ENCODE data around the gene DNAH8. TPM values are rescaled to one million over a fixed set of nuclear protein-coding genes. Genes with fewer than 3 reads are reported as not detected.

Gene DNAH8
- total RNA-seq, 1 donor from 2014 or later = 0.05 TPM

DNA sequence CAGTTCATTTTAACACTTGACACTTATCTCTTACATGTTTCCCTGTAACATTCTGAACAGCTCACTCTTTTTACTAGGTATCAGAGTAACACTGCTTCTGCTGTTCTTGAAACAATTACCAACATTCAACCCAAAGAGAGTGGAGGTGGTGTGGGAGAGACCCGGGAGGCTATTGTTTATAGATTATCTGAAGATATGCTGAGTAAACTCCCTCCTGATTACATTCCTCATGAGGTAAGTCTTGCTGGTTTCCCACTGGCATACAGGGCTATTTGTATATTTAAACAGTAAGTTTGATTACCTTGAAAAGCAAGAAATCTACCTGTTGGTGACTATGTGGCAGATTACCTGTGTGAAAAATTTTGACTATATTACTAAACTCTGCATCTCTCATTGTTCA lies 293.6 kb downstream of the DNAH8 start:
- DNase-seq (ENCODE audit: low spot score) = no peak
- no peaks in the 10 kb centered on the region for H3K4me1 Mint-ChIP-seq (ENCODE audit: low read depth)
- peaks cover 62% of the 10 kb centered on the region for H3K27me3 Mint-ChIP-seq (ENCODE audit: low read depth)
- H3K27ac Mint-ChIP-seq (ENCODE audit: unreplicated experiment) = no peak overlapping the region
- H3K36me3 Mint-ChIP-seq (ENCODE audit: low read depth) = no peaks in the 10 kb centered on the region
- H3K9me3 Mint-ChIP-seq (ENCODE audit: low read depth) = peaks cover 2% of the 10 kb centered on the region
- TF ChIP-seq, protein P1, sequence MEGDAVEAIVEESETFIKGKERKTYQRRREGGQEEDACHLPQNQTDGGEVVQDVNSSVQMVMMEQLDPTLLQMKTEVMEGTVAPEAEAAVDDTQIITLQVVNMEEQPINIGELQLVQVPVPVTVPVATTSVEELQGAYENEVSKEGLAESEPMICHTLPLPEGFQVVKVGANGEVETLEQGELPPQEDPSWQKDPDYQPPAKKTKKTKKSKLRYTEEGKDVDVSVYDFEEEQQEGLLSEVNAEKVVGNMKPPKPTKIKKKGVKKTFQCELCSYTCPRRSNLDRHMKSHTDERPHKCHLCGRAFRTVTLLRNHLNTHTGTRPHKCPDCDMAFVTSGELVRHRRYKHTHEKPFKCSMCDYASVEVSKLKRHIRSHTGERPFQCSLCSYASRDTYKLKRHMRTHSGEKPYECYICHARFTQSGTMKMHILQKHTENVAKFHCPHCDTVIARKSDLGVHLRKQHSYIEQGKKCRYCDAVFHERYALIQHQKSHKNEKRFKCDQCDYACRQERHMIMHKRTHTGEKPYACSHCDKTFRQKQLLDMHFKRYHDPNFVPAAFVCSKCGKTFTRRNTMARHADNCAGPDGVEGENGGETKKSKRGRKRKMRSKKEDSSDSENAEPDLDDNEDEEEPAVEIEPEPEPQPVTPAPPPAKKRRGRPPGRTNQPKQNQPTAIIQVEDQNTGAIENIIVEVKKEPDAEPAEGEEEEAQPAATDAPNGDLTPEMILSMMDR (IDR thresholded peaks at IDR 0.05) = no peak
- no peak overlapping the region for H3K4me3 Mint-ChIP-seq (ENCODE audit: unreplicated experiment)

DNA sequence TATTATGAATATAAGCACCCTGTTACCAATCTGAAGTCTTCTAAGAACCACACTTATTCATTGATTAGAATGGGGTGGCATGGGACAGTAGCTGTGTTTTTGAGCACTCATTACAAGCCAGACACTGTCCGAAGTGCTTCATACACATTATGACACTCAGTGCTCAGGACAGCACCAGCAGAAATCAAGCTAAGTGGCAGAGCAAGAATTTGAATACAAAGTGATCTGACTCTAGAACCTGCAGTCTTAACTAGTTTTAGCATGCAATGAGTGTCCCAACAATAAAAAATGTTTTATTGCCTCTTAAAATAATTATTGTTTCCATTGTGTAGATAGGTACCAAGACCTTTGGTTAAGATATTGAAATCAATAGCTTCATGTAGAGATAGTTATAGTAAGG lies 294.4 kb downstream of the DNAH8 start:
- no peak for DNase-seq (ENCODE audit: low spot score)
- H3K4me1 Mint-ChIP-seq (ENCODE audit: low read depth) = no peaks in the 10 kb centered on the region
- H3K27me3 Mint-ChIP-seq (ENCODE audit: low read depth) = peaks cover 60% of the 10 kb centered on the region
- H3K4me3 Mint-ChIP-seq (ENCODE audit: unreplicated experiment) = no peak overlapping the region
- H3K27ac Mint-ChIP-seq (ENCODE audit: unreplicated experiment) = no peak overlapping the region
- no peaks in the 10 kb centered on the region for H3K36me3 Mint-ChIP-seq (ENCODE audit: low read depth)
- TF ChIP-seq, protein P1 (IDR thresholded peaks at IDR 0.05) = no peak
- peaks cover 2% of the 10 kb centered on the region for H3K9me3 Mint-ChIP-seq (ENCODE audit: low read depth)

DNA sequence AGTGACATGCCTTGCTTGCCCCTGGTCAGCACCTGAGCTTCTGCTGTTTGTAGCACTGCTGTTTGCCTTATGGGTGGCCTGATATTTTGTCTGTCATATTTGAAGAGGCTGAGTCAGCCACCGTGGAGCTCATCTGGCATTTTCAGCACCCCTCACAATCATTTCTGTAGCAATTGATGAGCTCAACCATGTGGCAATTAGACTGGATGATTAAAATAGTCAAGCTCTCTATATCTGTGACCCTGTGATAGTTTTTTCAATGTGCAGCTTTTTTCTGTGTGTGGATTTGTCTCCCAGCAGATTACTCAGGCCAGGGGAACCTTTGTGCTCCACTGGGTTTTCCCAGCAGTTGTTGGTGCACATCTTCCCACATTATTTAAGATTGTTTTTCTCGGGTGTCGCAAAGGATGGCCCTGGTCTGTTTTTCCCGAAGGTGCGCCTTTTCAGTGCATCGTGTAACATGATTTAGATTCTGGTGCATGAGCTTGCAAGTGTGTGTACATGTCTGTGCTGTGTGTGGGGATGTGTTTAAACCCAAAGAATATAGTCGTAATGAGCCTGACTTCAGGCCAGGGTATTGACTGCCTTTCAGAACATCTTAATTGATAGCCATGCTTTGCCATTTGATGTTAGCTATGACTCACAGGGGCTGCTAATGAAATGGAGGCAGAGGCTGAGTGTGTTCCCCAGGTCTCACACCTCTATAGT lies 301.9 kb downstream of the DNAH8 start:
- Mint-ChIP-seq H3K27me3 (ENCODE audit: low read depth) (peaks cover 25% of the 10 kb centered on the region), H3K27ac (ENCODE audit: unreplicated experiment) (no peak overlapping the region), H3K9me3 (ENCODE audit: low read depth) (no peaks in the 10 kb centered on the region), H3K36me3 (ENCODE audit: low read depth) (no peaks in the 10 kb centered on the region), H3K4me3 (ENCODE audit: unreplicated experiment) (no peak overlapping the region), H3K4me1 (ENCODE audit: low read depth) (no peaks in the 10 kb centered on the region)
- no peak for DNase-seq (ENCODE audit: low spot score)
- TF ChIP-seq, protein P1 (IDR thresholded peaks at IDR 0.05) = no peak

DNA sequence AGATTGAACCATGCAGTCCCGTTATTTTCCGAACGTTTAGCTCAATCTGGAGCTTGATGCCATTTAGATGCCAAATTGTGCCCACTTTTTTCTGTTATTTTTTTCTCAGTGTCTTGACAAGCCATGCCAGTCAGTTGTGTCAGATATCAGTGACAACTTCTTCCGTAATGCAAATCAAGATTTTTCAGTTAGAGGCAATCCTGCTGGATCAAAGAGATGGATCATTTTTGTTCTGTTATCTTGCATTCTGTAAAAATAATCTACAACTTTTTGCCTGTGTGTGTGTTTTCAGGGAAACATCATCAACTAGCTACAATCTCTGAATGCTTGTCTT lies 302.4 kb downstream of the DNAH8 start:
- no peak for DNase-seq (ENCODE audit: low spot score)
- TF ChIP-seq, protein P1 (IDR thresholded peaks at IDR 0.05) = no peak
- Mint-ChIP-seq H3K4me3 (ENCODE audit: unreplicated experiment) (no peak overlapping the region), H3K27ac (ENCODE audit: unreplicated experiment) (no peak overlapping the region), H3K9me3 (ENCODE audit: low read depth) (no peaks in the 10 kb centered on the region), H3K36me3 (ENCODE audit: low read depth) (no peaks in the 10 kb centered on the region), H3K27me3 (ENCODE audit: low read depth) (peaks cover 20% of the 10 kb centered on the region), H3K4me1 (ENCODE audit: low read depth) (no peaks in the 10 kb centered on the region)

DNA sequence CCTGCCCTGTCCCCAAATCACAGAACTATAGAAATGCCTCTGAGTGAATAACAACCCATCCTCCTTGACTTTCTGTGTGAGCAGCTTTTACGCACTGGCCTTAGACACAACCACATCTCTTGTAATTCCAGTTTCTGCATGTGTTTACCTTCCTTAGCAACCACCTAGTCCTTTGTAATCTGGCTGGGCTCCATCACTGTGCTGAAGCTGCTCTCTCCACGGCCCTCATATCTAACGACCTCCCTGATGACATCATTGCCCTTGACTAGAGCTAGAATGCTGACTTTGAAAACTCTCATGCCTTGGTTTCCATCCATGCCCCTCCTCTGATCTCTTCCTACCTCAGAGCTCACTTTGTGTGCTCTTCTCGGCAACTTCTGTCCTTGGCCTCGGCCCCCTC lies 303.0 kb downstream of the DNAH8 start:
- no peak overlapping the region for H3K27ac Mint-ChIP-seq (ENCODE audit: unreplicated experiment)
- peaks cover 17% of the 10 kb centered on the region for H3K27me3 Mint-ChIP-seq (ENCODE audit: low read depth)
- no peaks in the 10 kb centered on the region for H3K36me3 Mint-ChIP-seq (ENCODE audit: low read depth)
- H3K9me3 Mint-ChIP-seq (ENCODE audit: low read depth) = no peaks in the 10 kb centered on the region
- TF ChIP-seq, protein P1 (IDR thresholded peaks at IDR 0.05) = no peak
- H3K4me1 Mint-ChIP-seq (ENCODE audit: low read depth) = no peaks in the 10 kb centered on the region
- no peak overlapping the region for H3K4me3 Mint-ChIP-seq (ENCODE audit: unreplicated experiment)
- no peak for DNase-seq (ENCODE audit: low spot score)

All from chondrocyte (in vitro differentiated cells).